LNCaP clone FGC (cell line): ENCODE measurements around the gene TSLP.

Source experiments
- DNase-seq: peaks from one replicate; pipeline ENCODE4 v3.0.0-alpha.2; 2011; ENCODE audit warnings: low read depth
- H3K4me3 ChIP-seq: 2 replicates; pipeline ENCODE4 v1.5.1; 2011; ENCODE audit warnings: mild to moderate bottlenecking, low read depth, low read length, control low read depth
- TF ChIP-seq, protein P1 (sequence below): IDR thresholded peaks from 2 replicates; pipeline ENCODE4 v1.5.1; 2012; ENCODE audit warnings: mild to moderate bottlenecking; ENCODE audit not compliant: control insufficient read depth, insufficient read depth; ENCODE audit errors: extremely low read depth

The TSLP gene

DNA sequence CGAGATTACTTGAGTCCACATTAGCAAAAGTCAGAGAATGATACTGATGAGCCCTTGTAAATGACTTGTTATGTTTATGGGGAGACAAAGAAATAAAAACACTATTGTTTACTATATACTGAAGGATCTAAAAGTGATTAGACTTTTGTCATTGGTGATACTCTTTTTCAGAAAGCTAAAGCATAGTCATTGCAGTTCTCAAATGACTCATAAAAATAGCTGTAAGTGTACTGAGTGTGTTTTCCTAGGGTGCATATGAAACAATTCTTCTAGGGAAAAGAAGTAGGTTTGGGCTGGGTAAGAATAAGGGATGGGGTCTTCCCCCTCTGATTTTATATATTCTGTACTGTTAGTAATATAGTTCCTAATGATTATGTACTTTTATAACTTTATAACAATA is 53.3 kb downstream of the TSLP start:
- H3K4me3 ChIP-seq: no peak overlapping the region
- DNase-seq: no peak
- TF ChIP-seq, protein P1, sequence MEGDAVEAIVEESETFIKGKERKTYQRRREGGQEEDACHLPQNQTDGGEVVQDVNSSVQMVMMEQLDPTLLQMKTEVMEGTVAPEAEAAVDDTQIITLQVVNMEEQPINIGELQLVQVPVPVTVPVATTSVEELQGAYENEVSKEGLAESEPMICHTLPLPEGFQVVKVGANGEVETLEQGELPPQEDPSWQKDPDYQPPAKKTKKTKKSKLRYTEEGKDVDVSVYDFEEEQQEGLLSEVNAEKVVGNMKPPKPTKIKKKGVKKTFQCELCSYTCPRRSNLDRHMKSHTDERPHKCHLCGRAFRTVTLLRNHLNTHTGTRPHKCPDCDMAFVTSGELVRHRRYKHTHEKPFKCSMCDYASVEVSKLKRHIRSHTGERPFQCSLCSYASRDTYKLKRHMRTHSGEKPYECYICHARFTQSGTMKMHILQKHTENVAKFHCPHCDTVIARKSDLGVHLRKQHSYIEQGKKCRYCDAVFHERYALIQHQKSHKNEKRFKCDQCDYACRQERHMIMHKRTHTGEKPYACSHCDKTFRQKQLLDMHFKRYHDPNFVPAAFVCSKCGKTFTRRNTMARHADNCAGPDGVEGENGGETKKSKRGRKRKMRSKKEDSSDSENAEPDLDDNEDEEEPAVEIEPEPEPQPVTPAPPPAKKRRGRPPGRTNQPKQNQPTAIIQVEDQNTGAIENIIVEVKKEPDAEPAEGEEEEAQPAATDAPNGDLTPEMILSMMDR: no peak

DNA sequence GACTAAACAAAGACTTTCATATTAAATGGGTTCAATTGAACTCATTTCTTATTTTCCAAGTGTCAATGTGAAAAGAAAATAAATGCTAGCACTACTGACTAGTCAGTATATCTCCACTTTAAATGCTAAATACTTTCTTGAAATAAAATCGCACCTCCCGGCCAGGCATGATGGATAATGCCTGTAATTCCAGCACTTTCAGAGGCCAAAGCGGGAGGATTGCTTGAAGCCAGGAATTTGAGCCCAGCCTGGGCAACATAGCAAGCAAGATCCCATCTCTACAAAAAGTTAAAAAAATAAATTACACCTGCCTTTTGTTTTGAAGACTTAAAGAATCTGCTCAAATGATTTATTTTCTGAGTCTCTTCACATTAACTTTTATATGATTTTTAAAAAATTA is 55.4 kb downstream of the TSLP start:
- DNase-seq: no peak
- no peak overlapping the region for H3K4me3 ChIP-seq
- TF ChIP-seq, protein P1: no peak
